NT2/D1 (cell line): ENCODE data around the gene TKTL1.

Source experiments
- SUZ12 ChIP-seq: IDR thresholded peaks from 2 replicates; pipeline ENCODE4 v1.6.1; 2011; ENCODE audit not compliant: insufficient read length, insufficient read depth; ENCODE audit errors: extremely low read depth
- YY1 ChIP-seq: IDR thresholded peaks from 2 replicates; pipeline ENCODE4 v1.6.1; 2011; ENCODE audit not compliant: insufficient read length, insufficient read depth
- ZNF274 ChIP-seq: IDR thresholded peaks from 2 replicates; pipeline ENCODE4 v1.6.1; 2011; ENCODE audit warnings: mild to moderate bottlenecking, low read depth, low read length

GRCh38 chrX:154360155-154360713 is 64.6 kb downstream of the TKTL1 start:
- TF ChIP-seq ZNF274 = no peak
- no peak for TF ChIP-seq YY1
- no peak for TF ChIP-seq SUZ12
